ENCODE measurements around the gene PPIF. TPM values are rescaled to one million over a fixed set of nuclear protein-coding genes. Genes with fewer than 3 reads are reported as not detected.

Gene PPIF
- total and polyA plus RNA-seq, 4 donors = 21.7 to 96.8 (median 39.9) TPM

DNA sequence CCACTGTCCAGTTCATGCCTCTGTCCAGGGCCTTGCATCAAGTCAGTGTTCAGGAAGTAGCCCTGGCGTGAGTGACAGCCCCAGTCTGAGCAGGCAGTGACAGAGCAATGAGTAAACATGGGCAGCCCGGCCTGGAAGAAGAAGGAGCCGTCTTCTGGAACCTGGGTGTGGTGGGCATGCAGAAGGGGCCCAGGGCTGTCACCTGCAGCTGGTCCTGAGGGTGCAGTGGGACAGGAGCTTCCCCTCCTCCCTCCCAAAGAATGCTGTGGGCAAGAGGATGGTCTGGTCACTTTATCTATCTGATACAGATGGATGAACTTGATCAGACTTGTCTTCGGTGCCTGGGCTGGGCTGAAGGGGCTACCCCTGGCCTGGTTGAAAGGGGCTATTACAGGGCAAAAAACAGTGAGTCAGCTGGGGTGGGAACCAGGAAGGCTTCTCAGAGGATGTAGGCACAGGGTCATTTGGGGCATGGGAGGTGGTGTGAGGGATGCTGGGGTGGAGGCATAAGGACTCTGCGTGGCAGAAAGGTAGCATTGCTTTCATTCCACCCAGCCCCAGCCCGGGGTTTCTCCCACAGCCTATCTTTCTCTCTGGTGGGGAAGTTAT lies 42.7 kb upstream of the PPIF start:
- no peak overlapping the region for H3K4me3 ChIP-seq
- no peaks in the 10 kb centered on the region for H3K9me3 ChIP-seq (ENCODE audit: control insufficient read depth in 4 of 4, insufficient read depth in 3 of 4, low read length in 3 of 4)
- H3K36me3 ChIP-seq (ENCODE audit: control insufficient read depth in 4 of 4, insufficient read depth in 4 of 4, low read length in 4 of 4) = peaks cover 33 to 92% (median 46%) of the 10 kb centered on the region in 4 donors
- H3K27me3 ChIP-seq (ENCODE audit: control insufficient read depth in 3 of 3, insufficient read depth in 3 of 3, low read length in 2 of 3) = no peaks in the 10 kb centered on the region
- H3K9ac ChIP-seq (ENCODE audit: insufficient read depth in 1 of 2, low read length in 2 of 2) = no peak overlapping the region
- 73 to 86% methylated on average over 6 of the region's 6 CpGs for WGBS, 2 donors
- no peak for DNase-seq
- no peak for ATAC-seq (ENCODE audit: insufficient read depth, low FRiP score)
- no peak for TF ChIP-seq CTCF (IDR thresholded peaks at IDR 0.05; ENCODE audit: control extremely low read depth, extremely low read depth)
- no peaks in the 10 kb centered on the region for H3K4me1 ChIP-seq (ENCODE audit: control insufficient read depth in 5 of 5, insufficient read depth in 5 of 5, low read length in 5 of 5)
- no peak overlapping the region for H3K27ac ChIP-seq (ENCODE audit: low read depth in 1 of 2, low read length in 1 of 2)

GRCh38 chr10:79305515-79305914 lies 41.8 kb upstream of the PPIF start:
- DNase-seq (no peak), ATAC-seq (ENCODE audit: insufficient read depth, low FRiP score) (no peak)
- Histone ChIP-seq H3K4me1 (ENCODE audit: control insufficient read depth in 5 of 5, insufficient read depth in 5 of 5, low read length in 5 of 5) (no peaks in the 10 kb centered on the region), H3K9ac (ENCODE audit: insufficient read depth in 1 of 2, low read length in 2 of 2) (no peak overlapping the region), H3K36me3 (ENCODE audit: control insufficient read depth in 4 of 4, insufficient read depth in 4 of 4, low read length in 4 of 4) (peaks cover 35 to 92% (median 42%) of the 10 kb centered on the region in 4 donors), H3K27ac (ENCODE audit: low read depth in 1 of 2, low read length in 1 of 2) (no peak overlapping the region), H3K4me3 (no peak overlapping the region), H3K27me3 (ENCODE audit: control insufficient read depth in 3 of 3, insufficient read depth in 3 of 3, low read length in 2 of 3) (no peaks in the 10 kb centered on the region), H3K9me3 (ENCODE audit: control insufficient read depth in 4 of 4, insufficient read depth in 3 of 4, low read length in 3 of 4) (no peaks in the 10 kb centered on the region)
- no peak for TF ChIP-seq CTCF (IDR thresholded peaks at IDR 0.05; ENCODE audit: control extremely low read depth, extremely low read depth)
- WGBS, 2 donors = 87 to 91% methylated on average over 8 of the region's 8 CpGs

DNA sequence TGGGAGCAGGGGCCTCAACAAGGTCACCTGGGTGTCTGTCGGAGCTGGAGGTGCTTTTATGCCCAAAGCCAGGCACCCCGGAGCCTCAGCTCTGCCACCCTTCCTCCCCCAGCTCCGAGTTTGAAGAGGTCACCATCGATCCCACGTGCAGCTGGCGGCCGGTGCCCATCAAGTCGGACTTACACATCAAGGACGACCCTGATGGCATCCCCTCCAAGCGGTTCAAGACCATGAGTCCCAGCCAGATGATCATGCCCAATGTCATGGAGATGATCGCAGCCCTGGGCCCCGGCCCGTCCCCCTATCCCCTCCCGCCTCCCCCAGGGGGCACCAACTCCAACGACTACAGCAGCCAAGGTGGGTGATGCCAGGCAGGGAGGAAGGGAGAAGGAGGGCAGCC lies 41.3 kb upstream of the PPIF start:
- no peaks in the 10 kb centered on the region for H3K9me3 ChIP-seq (ENCODE audit: control insufficient read depth in 4 of 4, insufficient read depth in 3 of 4, low read length in 3 of 4)
- ATAC-seq (ENCODE audit: insufficient read depth, low FRiP score) = no peak
- DNase-seq = no peak
- H3K27me3 ChIP-seq (ENCODE audit: control insufficient read depth in 3 of 3, insufficient read depth in 3 of 3, low read length in 2 of 3) = no peaks in the 10 kb centered on the region
- no peak overlapping the region for H3K4me3 ChIP-seq
- no peaks in the 10 kb centered on the region for H3K4me1 ChIP-seq (ENCODE audit: control insufficient read depth in 5 of 5, insufficient read depth in 5 of 5, low read length in 5 of 5)
- no peak overlapping the region for H3K27ac ChIP-seq (ENCODE audit: low read depth in 1 of 2, low read length in 1 of 2)
- peaks cover 35 to 92% (median 42%) of the 10 kb centered on the region in 4 donors for H3K36me3 ChIP-seq (ENCODE audit: control insufficient read depth in 4 of 4, insufficient read depth in 4 of 4, low read length in 4 of 4)
- no peak for TF ChIP-seq CTCF (IDR thresholded peaks at IDR 0.05; ENCODE audit: control extremely low read depth, extremely low read depth)
- WGBS, 2 donors = 94 to 95% methylated on average over 15 of the region's 15 CpGs
- H3K9ac ChIP-seq (ENCODE audit: insufficient read depth in 1 of 2, low read length in 2 of 2) = no peak overlapping the region

Measured in lung (tissue), 12 donors.